NCI-H460 (cell line): ENCODE data around the gene CBFA2T2. TPM values are rescaled to one million over a fixed set of nuclear protein-coding genes. Genes with fewer than 3 reads are reported as not detected.
A peak's percentile ranks its signal among the peaks of the same experiment; 100 is the strongest.
"Not testable (repeated sequence)": the region's sequence is repeated elsewhere in the genome, so short reads cannot be mapped to it uniquely, and the experiment has no call there.

Experiments
- DNase-seq: peaks from one replicate; pipeline ENCODE4 v3.0.0-alpha.2; 2016; ENCODE audit warnings: low read depth; ENCODE audit errors: extremely low read depth
- total RNA-seq: library from RNA; depleted of rRNA; stranded (reverse); fragments of >200 nt; shearing (Covaris generic); gene quantifications from 2 replicates; pipeline ENCODE4 v1.2.3, GENCODE V29; 2014

CBFA2T2 gene
- total RNA-seq, 1 experiment from 2014 or later = 4.2 TPM

DNA sequence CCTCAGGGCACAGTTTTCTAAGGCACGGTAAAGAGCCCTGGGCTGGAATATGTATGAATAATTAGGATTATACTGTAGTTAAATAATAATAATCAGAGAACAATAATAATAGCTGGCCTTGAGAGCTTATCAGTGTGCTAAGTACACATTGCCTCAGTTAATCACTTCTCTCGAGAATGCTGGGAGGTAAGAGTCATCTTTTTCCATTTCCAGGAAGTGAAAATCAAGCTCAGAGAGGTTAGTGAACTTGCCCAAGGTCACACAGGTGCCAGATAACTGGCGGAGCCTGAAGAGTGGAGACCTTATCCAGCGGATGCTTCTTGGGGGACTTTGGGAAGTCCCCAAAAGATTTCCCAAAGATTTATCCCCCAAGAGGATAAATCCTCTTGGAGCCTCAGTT lies 19.4 kb upstream of the CBFA2T2 start:
- no peak for DNase-seq

- DNase-seq = no peak
Observed at GRCh38 chr20:33470866-33471265, 19.0 kb upstream of the CBFA2T2 start.

- no peak for DNase-seq
Observed at GRCh38 chr20:33472868-33473435, 16.9 kb upstream of the CBFA2T2 start.

DNA sequence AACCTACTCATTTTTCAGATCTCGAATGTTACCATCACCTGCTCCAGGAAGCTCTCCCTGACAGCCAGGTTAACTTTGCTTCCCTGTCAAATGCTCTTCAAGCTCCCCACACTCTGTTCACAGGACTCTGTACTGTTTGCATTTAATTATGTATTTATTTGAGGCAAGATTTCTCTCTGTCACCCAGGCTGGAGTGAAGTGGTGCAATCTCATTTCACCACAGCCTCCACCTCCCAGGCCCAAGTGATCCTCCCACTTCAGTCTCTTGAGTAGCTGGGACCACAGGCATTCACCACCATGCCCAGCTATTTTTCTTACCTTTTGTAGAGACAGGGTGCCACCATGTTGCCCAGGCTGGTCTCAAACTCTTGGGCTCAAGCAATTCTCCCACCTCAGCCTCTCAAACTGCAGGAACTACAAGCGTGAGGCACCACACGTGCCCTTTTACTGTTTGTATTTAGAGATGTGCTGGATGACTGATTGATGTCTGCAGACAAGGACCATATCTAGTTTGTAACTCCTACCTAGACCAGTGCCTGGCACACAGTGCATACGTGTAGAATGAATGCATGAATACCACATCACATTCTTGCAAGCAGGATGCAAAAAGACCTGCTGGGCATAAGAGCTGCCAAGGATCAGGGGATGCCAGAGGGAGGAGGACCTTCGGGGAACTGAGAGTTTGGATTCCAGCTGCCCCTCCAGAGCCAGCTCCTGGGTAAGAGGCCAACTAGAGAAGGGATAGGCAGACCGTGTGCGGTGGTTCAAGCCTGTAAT lies 15.6 kb upstream of the CBFA2T2 start:
- DNase-seq = no peak

- DNase-seq = no peak
Observed at GRCh38 chr20:33474963-33475362, 14.9 kb upstream of the CBFA2T2 start.

- no peak for DNase-seq
Observed at GRCh38 chr20:33475381-33476152, 14.3 kb upstream of the CBFA2T2 start.

- DNase-seq = no peak
Observed at GRCh38 chr20:33477386-33478234, 12.3 kb upstream of the CBFA2T2 start.

GRCh38 chr20:33480048-33480447 lies 9.8 kb upstream of the CBFA2T2 start:
- no peak for DNase-seq

DNA sequence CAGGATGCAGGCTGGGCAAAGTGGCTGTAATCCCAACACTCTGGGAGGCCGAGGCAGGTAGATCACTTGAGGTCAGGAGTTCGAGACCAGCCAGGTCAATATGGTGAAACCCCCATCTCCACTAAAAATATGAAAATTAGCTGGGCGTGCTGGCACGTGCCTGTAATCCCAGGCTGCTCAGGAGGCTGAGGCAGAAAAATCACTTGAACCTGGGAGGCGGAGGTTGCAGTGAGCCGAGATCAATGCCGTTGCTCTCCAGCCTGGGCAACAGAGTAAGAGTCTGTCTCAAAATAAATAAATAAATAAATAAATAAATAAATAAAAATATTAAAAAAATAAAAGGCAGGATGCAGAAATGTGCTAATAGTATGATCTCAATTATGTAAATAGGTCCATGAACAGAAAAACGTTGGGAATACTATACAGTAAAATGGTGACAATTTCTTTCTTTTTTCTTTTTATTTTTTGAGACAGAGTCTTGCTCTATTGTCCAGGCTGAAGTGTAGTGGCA lies 8.4 kb upstream of the CBFA2T2 start:
- DNase-seq = no peak

DNA sequence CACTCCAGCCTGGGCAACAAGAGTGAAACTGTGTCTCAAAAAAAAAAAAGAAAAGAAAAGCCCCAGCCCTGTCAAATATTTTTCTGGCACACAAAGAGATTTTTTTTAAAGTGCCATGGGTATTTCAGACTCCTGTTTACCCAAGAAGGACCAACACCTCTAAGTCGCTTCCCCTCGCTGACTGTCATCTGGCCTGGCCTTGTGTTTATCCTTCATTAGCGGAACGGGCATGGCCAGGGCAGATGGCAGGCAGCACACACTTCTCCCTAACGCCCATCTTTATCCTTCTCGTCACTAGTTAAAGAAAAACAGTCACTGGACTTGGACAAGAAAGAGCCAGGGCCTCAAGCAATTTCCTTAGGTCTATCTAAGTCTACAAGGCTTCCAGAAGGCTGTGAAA lies 7.3 kb upstream of the CBFA2T2 start:
- no peak for DNase-seq

- DNase-seq = not testable (repeated sequence)
Observed at GRCh38 chr20:33483186-33483585, 6.7 kb upstream of the CBFA2T2 start.

DNA sequence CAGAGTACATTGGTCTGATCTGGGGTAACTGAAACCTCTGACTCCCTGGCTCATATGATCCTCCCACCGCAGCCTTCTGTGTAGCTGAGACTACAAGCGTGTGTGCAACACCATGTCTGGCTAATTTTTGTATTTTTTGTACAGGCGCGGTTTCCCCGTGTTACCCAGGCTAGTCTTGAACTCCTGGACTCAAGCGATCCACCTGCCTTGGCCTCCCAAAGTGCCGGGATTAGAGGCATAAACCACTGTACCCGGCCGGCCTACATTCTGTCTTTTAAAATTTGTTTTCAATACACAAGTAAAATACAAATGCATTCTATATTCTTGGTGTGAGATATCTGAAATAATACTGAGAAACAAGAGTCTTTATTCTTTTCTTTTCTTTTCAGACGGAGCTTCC lies 1.7 kb upstream of the CBFA2T2 start:
- no peak for DNase-seq

GRCh38 chr20:33488661-33489494 lies 1.0 kb upstream of the CBFA2T2 start:
- DNase-seq = not testable (repeated sequence)

DNA sequence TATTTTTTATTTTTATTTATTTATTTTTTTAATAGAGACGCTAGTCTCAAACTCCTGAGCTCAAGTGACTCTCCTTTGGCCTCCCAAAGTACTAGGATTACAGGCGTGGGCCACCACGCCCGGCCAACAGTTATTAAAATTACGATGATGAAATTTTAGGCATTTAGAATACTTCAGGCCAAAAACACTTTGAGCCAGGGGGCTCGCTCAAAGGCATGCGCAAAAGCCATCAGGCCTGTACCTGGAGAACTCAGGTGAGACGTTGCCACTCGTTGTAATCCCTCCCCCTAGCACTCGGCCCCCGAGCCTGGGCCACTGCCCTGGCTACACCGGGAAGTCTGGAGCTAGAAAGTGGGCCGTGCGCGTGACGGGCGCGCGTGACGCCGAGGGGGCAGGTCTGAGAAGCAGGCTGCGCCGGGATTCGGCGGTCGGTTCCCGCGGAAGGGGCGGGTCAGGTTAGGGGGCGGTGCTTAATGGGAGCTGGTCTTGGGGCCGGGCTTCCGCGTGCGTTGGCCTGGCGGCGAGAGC lies 337 bp upstream of the CBFA2T2 start:
- DNase-seq = peak; percentile 97

DNA sequence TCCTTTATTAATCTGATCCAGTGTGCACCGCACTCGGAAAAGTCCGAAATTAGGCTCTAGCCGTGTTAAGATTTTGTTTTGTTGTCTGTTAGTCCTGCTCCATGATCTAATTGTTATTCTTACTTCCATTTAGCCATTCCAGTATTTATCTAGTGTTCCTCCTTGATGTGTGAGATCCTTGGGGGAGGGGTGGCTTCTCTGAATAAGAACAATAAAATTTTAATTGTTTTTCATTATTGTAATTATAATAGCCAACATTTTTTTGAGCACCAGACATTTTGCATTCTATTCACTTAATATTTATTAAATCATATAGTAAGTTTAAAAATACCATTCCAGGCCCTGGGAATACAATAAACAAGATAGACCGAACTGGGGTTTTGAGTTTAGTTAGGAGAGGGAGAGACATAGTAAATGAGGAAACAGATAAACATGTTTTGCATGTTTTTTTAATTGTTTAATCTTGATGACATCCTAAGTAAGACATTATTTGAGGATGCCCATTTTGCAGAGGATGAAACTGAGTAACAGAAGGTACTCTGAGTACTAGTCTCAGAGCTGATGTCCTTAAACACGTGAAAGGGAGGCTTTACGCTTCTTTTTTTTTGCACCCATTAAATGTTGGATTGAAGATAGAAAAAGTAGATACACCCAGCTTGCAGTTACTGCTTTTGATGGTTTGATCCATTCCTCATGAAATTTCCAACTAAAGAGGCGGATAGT lies 1.2 kb downstream of the CBFA2T2 start:
- no peak for DNase-seq

DNA sequence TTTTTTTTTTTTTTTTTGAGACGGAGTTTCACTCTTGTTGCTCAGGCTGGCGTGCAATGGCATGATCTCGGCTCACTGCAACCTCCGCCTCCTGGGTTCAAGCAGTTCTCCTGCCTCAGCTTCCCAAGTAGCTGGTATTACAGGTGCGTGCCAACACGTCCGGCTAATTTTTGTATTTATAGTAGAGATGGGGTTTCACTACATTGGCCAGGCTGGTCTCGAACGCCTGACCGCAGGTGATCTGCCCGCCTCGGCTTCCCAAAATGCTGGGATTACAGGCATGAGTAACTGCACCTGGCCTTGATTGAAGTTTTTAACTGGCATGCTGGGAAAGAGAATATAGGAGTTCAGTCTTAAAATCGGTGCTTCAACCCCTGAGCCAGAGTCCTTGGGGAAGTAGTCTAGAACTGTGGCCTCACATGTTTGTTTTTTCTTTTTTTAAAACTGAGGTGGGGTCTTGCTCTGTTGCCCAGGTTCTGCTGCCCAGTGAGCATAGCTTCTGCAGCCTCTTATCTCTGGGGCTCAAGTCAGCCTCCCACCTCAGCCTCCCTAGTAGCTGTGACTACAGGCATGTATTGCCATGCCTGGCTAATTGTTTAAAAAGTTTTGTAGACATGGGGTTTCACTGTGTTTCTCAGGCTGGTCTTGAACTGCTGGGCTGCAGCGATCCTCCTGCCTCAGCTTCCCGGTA lies 3.3 kb downstream of the CBFA2T2 start:
- DNase-seq = no peak

DNA sequence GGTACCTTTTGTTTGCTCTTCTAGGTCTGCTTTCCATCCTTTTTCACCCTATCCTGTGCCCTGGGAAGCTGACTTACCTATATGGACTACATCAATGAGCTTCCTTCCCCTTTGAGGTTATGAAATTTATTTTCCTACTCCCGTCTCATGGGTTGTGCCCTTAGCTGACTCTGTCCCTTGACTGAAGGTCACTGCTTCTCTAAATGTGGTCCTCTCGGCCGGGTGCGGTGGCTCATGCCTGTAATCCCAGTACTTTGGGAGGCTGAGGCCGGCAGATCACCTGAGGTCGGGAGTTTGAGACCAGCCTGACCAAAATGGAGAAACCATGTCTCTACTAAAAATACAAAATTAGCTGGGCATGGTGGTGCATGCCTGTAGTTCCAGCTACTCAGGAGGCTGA lies 6.9 kb downstream of the CBFA2T2 start:
- DNase-seq = not testable (repeated sequence)

DNA sequence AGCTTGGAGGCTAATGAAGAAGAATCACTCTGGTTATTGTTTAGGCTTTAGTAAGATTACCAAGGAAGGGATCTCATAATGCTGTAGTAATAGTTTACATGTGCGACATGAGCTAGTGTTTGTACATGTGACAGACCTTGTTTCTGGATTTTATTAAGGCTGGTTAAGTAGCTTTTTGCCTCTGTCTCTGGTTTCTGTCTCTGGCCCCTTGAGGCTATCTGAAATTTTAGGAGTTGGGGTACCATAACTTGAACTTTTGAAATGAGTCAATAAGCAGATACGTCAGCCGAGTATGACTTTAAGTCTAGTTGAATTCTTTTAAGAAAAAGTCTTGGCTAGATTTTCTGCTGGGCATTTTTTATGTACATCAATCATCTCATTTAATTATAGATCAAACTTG lies 9.5 kb downstream of the CBFA2T2 start:
- DNase-seq = no peak
